ENCODE results near the gene UGDH. TPM values are rescaled to one million over a fixed set of nuclear protein-coding genes. Genes with fewer than 3 reads are reported as not detected.

UGDH gene
- total and polyA plus RNA-seq, 7 donors, result 33.4 to 140 (median 51.2) TPM

DNA sequence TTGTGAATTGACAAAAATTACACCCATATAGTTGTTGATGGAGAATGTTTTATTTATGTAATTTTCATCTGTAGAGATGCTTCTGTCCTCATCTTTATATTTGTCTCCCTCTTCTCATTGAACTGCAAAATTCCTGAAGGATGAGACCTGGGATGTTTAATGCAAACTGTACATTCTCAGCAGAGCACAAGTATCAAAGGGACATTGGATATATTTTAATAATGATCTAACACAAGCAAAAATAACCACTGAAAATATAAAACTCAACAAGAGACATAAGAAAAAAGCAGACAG, 28.6 kb downstream of the UGDH start:
- H3K9me3 ChIP-seq, result no peaks in the 10 kb centered on the region
- H3K27me3 ChIP-seq, result no peaks in the 10 kb centered on the region
- H3K4me3 ChIP-seq, result no peak overlapping the region
- H3K36me3 ChIP-seq, result peaks cover 5 to 57% (median 33%) of the 10 kb centered on the region in 4 donors
- DNase-seq, result no peak
- intact Hi-C loops (cut with DNase I), result no loop called here
- no peaks in the 10 kb centered on the region for H3K4me1 ChIP-seq
- no peak overlapping the region for H3K27ac ChIP-seq
- TF ChIP-seq, protein P1, sequence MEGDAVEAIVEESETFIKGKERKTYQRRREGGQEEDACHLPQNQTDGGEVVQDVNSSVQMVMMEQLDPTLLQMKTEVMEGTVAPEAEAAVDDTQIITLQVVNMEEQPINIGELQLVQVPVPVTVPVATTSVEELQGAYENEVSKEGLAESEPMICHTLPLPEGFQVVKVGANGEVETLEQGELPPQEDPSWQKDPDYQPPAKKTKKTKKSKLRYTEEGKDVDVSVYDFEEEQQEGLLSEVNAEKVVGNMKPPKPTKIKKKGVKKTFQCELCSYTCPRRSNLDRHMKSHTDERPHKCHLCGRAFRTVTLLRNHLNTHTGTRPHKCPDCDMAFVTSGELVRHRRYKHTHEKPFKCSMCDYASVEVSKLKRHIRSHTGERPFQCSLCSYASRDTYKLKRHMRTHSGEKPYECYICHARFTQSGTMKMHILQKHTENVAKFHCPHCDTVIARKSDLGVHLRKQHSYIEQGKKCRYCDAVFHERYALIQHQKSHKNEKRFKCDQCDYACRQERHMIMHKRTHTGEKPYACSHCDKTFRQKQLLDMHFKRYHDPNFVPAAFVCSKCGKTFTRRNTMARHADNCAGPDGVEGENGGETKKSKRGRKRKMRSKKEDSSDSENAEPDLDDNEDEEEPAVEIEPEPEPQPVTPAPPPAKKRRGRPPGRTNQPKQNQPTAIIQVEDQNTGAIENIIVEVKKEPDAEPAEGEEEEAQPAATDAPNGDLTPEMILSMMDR (IDR thresholded peaks at IDR 0.05), result no peak
- TF ChIP-seq POLR2A (IDR thresholded peaks at IDR 0.05) (no peak), EP300 (IDR thresholded peaks at IDR 0.05) (no peak), POLR2AphosphoS5 (IDR thresholded peaks at IDR 0.05) (no peak)

DNA sequence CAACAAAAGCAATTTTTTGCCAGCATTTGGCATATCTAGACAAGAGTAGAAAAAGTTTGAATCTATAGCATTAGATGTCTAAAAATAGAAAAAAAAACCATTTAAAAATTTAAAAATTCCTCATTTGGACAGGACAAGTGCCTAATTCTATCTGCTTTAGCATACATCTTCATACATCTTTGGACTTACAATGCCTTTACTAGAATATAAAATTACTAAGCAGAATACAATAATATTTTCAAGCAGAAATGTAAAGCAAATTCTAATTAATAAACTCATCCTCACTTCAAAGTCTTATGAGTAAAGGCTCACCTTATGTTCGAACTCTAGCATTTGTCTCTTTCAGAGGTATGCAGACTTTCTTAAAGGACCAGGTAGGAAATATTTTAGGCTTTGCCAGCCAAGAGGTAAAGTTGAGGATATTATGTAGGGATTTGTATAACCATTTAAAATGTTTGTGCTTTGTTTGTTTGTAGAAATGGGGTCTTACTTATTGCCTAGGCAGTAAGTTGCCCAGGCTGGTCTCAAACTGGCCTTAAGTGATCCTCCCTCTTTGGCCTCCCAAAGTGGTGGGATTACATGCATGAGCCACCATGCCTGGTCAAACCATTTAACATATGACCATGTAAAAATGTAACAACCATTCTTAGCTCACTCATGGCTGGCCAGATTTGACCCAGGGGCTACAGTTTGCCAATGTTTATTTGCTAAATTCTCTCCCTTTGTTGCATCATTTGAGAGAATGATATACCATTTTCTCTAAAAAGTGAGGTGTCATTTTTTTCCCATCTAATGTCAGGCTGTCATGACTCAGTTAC, 29.1 kb downstream of the UGDH start:
- DNase-seq, result no peak
- peaks cover 0 to 52% (median 28%) of the 10 kb centered on the region in 4 donors for H3K36me3 ChIP-seq
- TF ChIP-seq POLR2A (IDR thresholded peaks at IDR 0.05), result no peak
- TF ChIP-seq EP300 (IDR thresholded peaks at IDR 0.05), result no peak
- no peak for TF ChIP-seq POLR2AphosphoS5 (IDR thresholded peaks at IDR 0.05)
- TF ChIP-seq, protein P1 (IDR thresholded peaks at IDR 0.05), result no peak
- H3K27ac ChIP-seq, result no peak overlapping the region
- no peak overlapping the region for H3K4me3 ChIP-seq
- WGBS, 2 donors, result 92 to 93% methylated on average over 1 of the region's 1 CpG
- no peaks in the 10 kb centered on the region for H3K4me1 ChIP-seq
- H3K9me3 ChIP-seq, result no peaks in the 10 kb centered on the region
- no peaks in the 10 kb centered on the region for H3K27me3 ChIP-seq
- intact Hi-C loops (cut with DNase I), result no loop called here

DNA sequence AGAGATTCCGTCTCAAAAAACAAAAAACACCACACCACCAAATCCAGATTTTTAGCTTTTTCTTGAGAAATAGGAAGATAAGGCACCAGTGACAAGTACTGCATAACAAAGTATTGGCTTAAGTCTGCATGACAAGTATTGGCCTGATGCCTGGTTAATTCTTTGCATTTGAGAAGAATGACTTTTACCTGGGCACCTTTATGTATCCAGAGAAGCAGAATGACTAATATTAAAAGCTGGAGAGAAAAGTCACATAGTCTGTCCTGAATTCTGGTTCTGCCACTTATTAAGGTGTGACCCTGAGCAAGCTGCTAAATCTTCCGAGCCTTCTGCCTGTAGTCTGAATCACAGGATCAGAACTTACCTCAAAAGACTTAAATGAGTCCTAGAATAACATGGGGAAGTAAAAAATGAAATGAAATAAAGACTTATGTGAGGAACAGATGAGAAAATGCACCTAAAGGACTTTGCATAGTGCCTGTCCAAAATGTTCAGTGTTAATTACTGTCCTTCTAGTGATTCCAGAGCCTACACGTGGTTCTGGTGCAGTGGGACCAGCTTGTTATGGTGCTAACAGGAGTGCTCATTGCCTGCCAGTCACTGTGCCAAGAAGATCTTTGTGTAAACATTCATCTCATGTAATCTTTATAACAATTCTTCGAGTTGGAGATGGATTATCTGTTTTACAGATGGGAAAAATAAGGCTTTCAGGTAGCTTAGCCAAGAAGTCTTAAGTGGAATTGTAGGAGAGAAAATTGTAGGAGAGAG, 31.6 kb downstream of the UGDH start:
- Histone ChIP-seq H3K36me3 (peaks cover 0 to 28% (median 13%) of the 10 kb centered on the region in 4 donors), H3K27me3 (no peaks in the 10 kb centered on the region), H3K4me3 (no peak overlapping the region), H3K9me3 (no peaks in the 10 kb centered on the region), H3K27ac (no peak overlapping the region), H3K4me1 (no peaks in the 10 kb centered on the region)
- TF ChIP-seq POLR2A (IDR thresholded peaks at IDR 0.05), result no peak
- TF ChIP-seq POLR2AphosphoS5 (IDR thresholded peaks at IDR 0.05), result no peak
- TF ChIP-seq EP300 (IDR thresholded peaks at IDR 0.05), result no peak
- TF ChIP-seq, protein P1 (IDR thresholded peaks at IDR 0.05), result no peak
- WGBS, 2 donors, result 49 to 72% methylated on average over 4 of the region's 4 CpGs
- no peak for DNase-seq
- intact Hi-C loops (cut with DNase I), result no loop called here

DNA sequence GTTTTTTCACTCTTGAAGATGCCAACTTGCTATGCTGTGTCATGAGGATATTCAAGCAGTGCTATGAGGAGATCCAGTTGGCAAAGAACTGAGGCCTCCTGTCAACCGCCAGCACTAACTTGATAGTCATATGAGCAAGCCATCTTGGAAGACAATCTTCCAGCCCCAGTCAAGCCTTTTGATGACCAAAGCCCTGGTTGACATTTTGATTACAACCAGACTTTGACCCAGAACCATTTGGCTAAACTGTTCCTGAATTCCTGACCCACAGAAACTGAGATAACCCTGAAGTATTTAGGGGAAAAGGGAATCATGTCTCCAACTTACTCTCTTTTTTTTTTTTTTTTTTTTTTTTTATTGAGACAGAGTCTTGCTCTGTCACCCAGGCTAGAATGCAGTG, 32.9 kb downstream of the UGDH start:
- intact Hi-C loops (cut with DNase I), result no loop called here
- 95 to 96% methylated on average over 1 of the region's 1 CpG for WGBS, 2 donors

More for the DNA sequence above, 32.9 kb downstream of the UGDH start:
- Histone ChIP-seq H3K9me3 (no peaks in the 10 kb centered on the region), H3K4me3 (no peak overlapping the region), H3K4me1 (no peaks in the 10 kb centered on the region), H3K27ac (no peak overlapping the region), H3K27me3 (no peaks in the 10 kb centered on the region), H3K36me3 (peaks cover 0 to 15% (median 8%) of the 10 kb centered on the region in 4 donors)
- DNase-seq, result no peak
- TF ChIP-seq, protein P1 (IDR thresholded peaks at IDR 0.05), result no peak
- TF ChIP-seq POLR2AphosphoS5 (IDR thresholded peaks at IDR 0.05) (no peak), POLR2A (IDR thresholded peaks at IDR 0.05) (no peak), EP300 (IDR thresholded peaks at IDR 0.05) (no peak)
